Body of pancreas (tissue), 4 donors: ENCODE measurements around the gene UGT1A3. TPM values are rescaled to one million over a fixed set of nuclear protein-coding genes. Genes with fewer than 3 reads are reported as not detected.

Source experiments
- ATAC-seq: fragments of 150-250 bp; one replicate; pipeline ENCODE4 v1.9.1; 2016
- DNase-seq, 4 donors: peaks; one replicate each; pipeline ENCODE4 v3.0.0-alpha.2; 2019
- H3K27ac ChIP-seq, 4 donors: fragments of 200-600 bp; sonication (generic); 1 replicate in 3 of 4; 2 replicates in 1 of 4; pipeline versions ENCODE4 v1.5.1 to v1.6.1; 2016 to 2019; ENCODE audit warnings: mild to moderate bottlenecking in 1 of 4, mixed read lengths in 1 of 4, moderate library complexity in 1 of 4
- H3K27me3 ChIP-seq, 2 donors: fragments of 200-600 bp; sonication (generic); one replicate each; pipeline ENCODE4 v1.6.0; 2016; ENCODE audit warnings: mild to moderate bottlenecking in 1 of 2
- H3K36me3 ChIP-seq, 2 donors: fragments of 200-600 bp; sonication (generic); replicated peaks in 1 of 2; 2 replicates each; pipeline ENCODE4 v1.5.1; 2016; ENCODE audit warnings: low read depth in 2 of 2; ENCODE audit not compliant: insufficient read depth in 1 of 2
- H3K4me1 ChIP-seq: fragments of 200-600 bp; sonication (generic); one replicate; pipeline ENCODE4 v1.6.0; 2016
- H3K4me3 ChIP-seq, 2 donors: fragments of 200-600 bp; sonication (generic); 1 replicate in 1 of 2; 2 replicates in 1 of 2; pipeline ENCODE4 v1.5.1; 2016 to 2019
- H3K9me3 ChIP-seq, 3 donors: fragments of 200-600 bp; sonication (generic); 1 replicate in 2 of 3; 2 replicates in 1 of 3; pipeline ENCODE4 v1.5.1; 2016
- CTCF ChIP-seq, 7 experiments: fragments of 450-650 bp in 4 of 7; fragments of 200-600 bp in 3 of 7; sonication (generic) in 3 of 7; IDR thresholded peaks; one replicate each; pipeline ENCODE4 v1.5.1; 2016 to 2019; ENCODE audit warnings: antibody characterized with exemption in 7 of 7
- POLR2A ChIP-seq, 3 donors: fragments of 450-650 bp; IDR thresholded peaks; one replicate each; pipeline ENCODE4 v1.6.1; 2016; ENCODE audit warnings: antibody characterized with exemption in 3 of 3, mild to moderate bottlenecking in 2 of 3
- WGBS, 2 donors: methylation state at CpG; one replicate each; pipeline ENCODE4 v1.1.5; 2017; 5-methylcytosine and 5-hydroxymethylcytosine counted together
- intact Hi-C: fragments of 100-400 bp; cut with DNase I; formaldehyde crosslinking; loops from one replicate; pipeline ENCODE4 v1.15.1; 2023
- total RNA-seq, 2 donors: library from RNA; depleted of rRNA; stranded (reverse); fragments of >200 nt; gene quantifications; one replicate each; pipeline ENCODE4 v1.1.0, GENCODE V29; 2016

Gene UGT1A3
- total RNA-seq, 2 donors from 2014 or later = not detected

- intact Hi-C loops = no loop called here
- no peak within 1 kb of the TSS for H3K4me3 ChIP-seq
- no peak for ATAC-seq
- no peaks in the 10 kb centered on the region for H3K4me1 ChIP-seq
- DNase-seq = no peak
- no peak within 1 kb of the TSS for H3K27ac ChIP-seq
- H3K36me3 ChIP-seq = no peaks in the 10 kb centered on the region
- peaks cover 0 to 21% (median 0%) of the 10 kb centered on the region in 3 donors for H3K9me3 ChIP-seq
- no peaks in the 10 kb centered on the region for H3K27me3 ChIP-seq
- no peak for TF ChIP-seq CTCF (IDR thresholded peaks at IDR 0.05)
- TF ChIP-seq POLR2A (IDR thresholded peaks at IDR 0.05) = no peak
- WGBS, 2 donors = 51 to 68% methylated on average over 2 of the region's 2 CpGs
These were observed 49.2 kb downstream of the UGT1A3 start, which contains the start of gene MROH2A for GRCh38 chr2:233778030-233778429. Gene MROH2A (plus strand): TSS chr2:233778330. CDS start chr2:233779359, 1,029 bp downstream.

- no peak overlapping the region for H3K27ac ChIP-seq
- H3K9me3 ChIP-seq = peaks cover 0 to 21% (median 0%) of the 10 kb centered on the region in 3 donors
- H3K4me3 ChIP-seq = no peak overlapping the region
- H3K27me3 ChIP-seq = no peaks in the 10 kb centered on the region
- DNase-seq = no peak
- 75 to 90% methylated on average over 2 to 4 of the region's 4 CpGs for WGBS, 2 donors
- intact Hi-C loops = no loop called here
- ATAC-seq = no peak
- H3K4me1 ChIP-seq = no peaks in the 10 kb centered on the region
- TF ChIP-seq CTCF (IDR thresholded peaks at IDR 0.05) = no peak
- no peak for TF ChIP-seq POLR2A (IDR thresholded peaks at IDR 0.05)
- no peaks in the 10 kb centered on the region for H3K36me3 ChIP-seq
These were observed 50.9 kb downstream of the UGT1A3 start for GRCh38 chr2:233779722-233780121.

- no peaks in the 10 kb centered on the region for H3K27me3 ChIP-seq
- H3K4me3 ChIP-seq = no peak overlapping the region
- intact Hi-C loops = no loop called here
- 76 to 77% methylated on average over 4 of the region's 4 CpGs for WGBS, 2 donors
- no peak overlapping the region for H3K27ac ChIP-seq
- H3K36me3 ChIP-seq = no peaks in the 10 kb centered on the region
- H3K9me3 ChIP-seq = peaks cover 0 to 15% (median 0%) of the 10 kb centered on the region in 3 donors
- DNase-seq (no peak), ATAC-seq (no peak)
- H3K4me1 ChIP-seq = no peaks in the 10 kb centered on the region
- TF ChIP-seq CTCF (IDR thresholded peaks at IDR 0.05) = no peak
- TF ChIP-seq POLR2A (IDR thresholded peaks at IDR 0.05) = no peak
These were observed 51.9 kb downstream of the UGT1A3 start for GRCh38 chr2:233780771-233781170.

GRCh38 chr2:233789554-233789953 is 60.7 kb downstream of the UGT1A3 start:
- no peaks in the 10 kb centered on the region for H3K36me3 ChIP-seq
- no peak overlapping the region for H3K27ac ChIP-seq
- intact Hi-C loops = no loop called here
- H3K4me1 ChIP-seq = no peaks in the 10 kb centered on the region
- H3K4me3 ChIP-seq = no peak overlapping the region
- ATAC-seq (no peak), DNase-seq (no peak)
- no peaks in the 10 kb centered on the region for H3K9me3 ChIP-seq
- H3K27me3 ChIP-seq = no peaks in the 10 kb centered on the region
- WGBS, 2 donors = 84 to 87% methylated on average over 6 to 7 of the region's 7 CpGs
- TF ChIP-seq POLR2A (IDR thresholded peaks at IDR 0.05) (no peak), CTCF (IDR thresholded peaks at IDR 0.05) (no peak)

- no peak for ATAC-seq
- no peak overlapping the region for H3K4me3 ChIP-seq
- no peak for DNase-seq
- no peaks in the 10 kb centered on the region for H3K9me3 ChIP-seq
- intact Hi-C loops = no loop called here
- no peak for TF ChIP-seq CTCF (IDR thresholded peaks at IDR 0.05)
- TF ChIP-seq POLR2A (IDR thresholded peaks at IDR 0.05) = no peak
- H3K36me3 ChIP-seq = no peaks in the 10 kb centered on the region
- no peaks in the 10 kb centered on the region for H3K27me3 ChIP-seq
- no peaks in the 10 kb centered on the region for H3K4me1 ChIP-seq
- 64 to 75% methylated on average over 18 of the region's 18 CpGs for WGBS, 2 donors
- no peak overlapping the region for H3K27ac ChIP-seq
These were observed 62.5 kb downstream of the UGT1A3 start for GRCh38 chr2:233791151-233791882.
